WTC11 (cell line): ENCODE data around the gene SP4. TPM values are rescaled to one million over a fixed set of nuclear protein-coding genes. Genes with fewer than 3 reads are reported as not detected.

Experiments
- ATAC-seq: fragments of 200-7000 bp; cut with Tn5 transposase; 2 replicates; pipeline ENCODE4 v1.10.0; 2021; ENCODE audit warnings: mild to moderate bottlenecking, moderate library complexity
- CTCF ChIA-PET: fragments of 300-600 bp; sonication (Branson Sonifier 250); formaldehyde crosslinking; loops from one replicate; lab custom pipeline; 2021; ENCODE audit warnings: antibody characterized with exemption; lab: Charles Lee
- POLR2A ChIA-PET: fragments of 350-600 bp; sonication (Branson Sonifier 250); formaldehyde crosslinking; loops from one replicate; lab custom pipeline; 2021; ENCODE audit warnings: antibody characterized with exemption; lab: Charles Lee
- DNase-seq: peaks from one replicate; pipeline ENCODE4 v3.0.0; 2021; ENCODE audit warnings: low spot score
- H3K27ac Mint-ChIP-seq: 2 replicates; pipeline ENCODE4 v1.8.0; 2021; ENCODE audit warnings: mixed read lengths
- H3K27me3 Mint-ChIP-seq: 2 replicates; pipeline ENCODE4 v1.8.0; 2021; ENCODE audit warnings: low read depth, mild to moderate bottlenecking, moderate library complexity, mixed read lengths
- H3K36me3 Mint-ChIP-seq: 2 replicates; pipeline ENCODE4 v1.8.0; 2021; ENCODE audit warnings: mixed read lengths
- H3K4me1 Mint-ChIP-seq: 2 replicates; pipeline ENCODE4 v1.8.0; 2022; ENCODE audit warnings: mixed read lengths
- H3K4me3 Mint-ChIP-seq: 2 replicates; pipeline ENCODE4 v1.8.0; 2021; ENCODE audit warnings: mild to moderate bottlenecking, moderate library complexity, mixed read lengths
- H3K9me3 Mint-ChIP-seq: 2 replicates; pipeline ENCODE4 v1.8.0; 2021; ENCODE audit warnings: mixed read lengths
- CBFB ChIP-seq: sonication (generic); formaldehyde crosslinking; IDR thresholded peaks from 2 replicates; pipeline ENCODE4 v1.8.1; 2022; ENCODE audit warnings: mild to moderate bottlenecking, low read depth, missing genetic modification reagents
- FOXJ3 ChIP-seq: sonication (generic); formaldehyde crosslinking; IDR thresholded peaks from 2 replicates; pipeline ENCODE4 v1.9.0; 2021; ENCODE audit warnings: missing genetic modification reagents, mild to moderate bottlenecking, borderline replicate concordance
- GTF2I ChIP-seq: fragments of 250-450 bp; sonication (Bioruptor Pico); conservative IDR thresholded peaks from 2 replicates; pipeline ENCODE4 v1.4.0; 2021; ENCODE audit warnings: mild to moderate bottlenecking
- NFE2L1 ChIP-seq: sonication (generic); formaldehyde crosslinking; IDR thresholded peaks from 2 replicates; pipeline ENCODE4 v1.8.1; 2023; ENCODE audit warnings: missing genetic modification reagents
- NFYB ChIP-seq: sonication (generic); formaldehyde crosslinking; conservative IDR thresholded peaks from 2 replicates; pipeline ENCODE4 v1.8.0; 2022; ENCODE audit warnings: low read depth, missing genetic modification reagents
- SMAD3 ChIP-seq: sonication (generic); formaldehyde crosslinking; IDR thresholded peaks from 2 replicates; pipeline ENCODE4 v1.8.0; 2022; ENCODE audit warnings: missing genetic modification reagents, mild to moderate bottlenecking, borderline replicate concordance
- TEAD4 ChIP-seq: sonication (generic); formaldehyde crosslinking; IDR thresholded peaks from 2 replicates; pipeline ENCODE4 v1.8.0; 2022; ENCODE audit warnings: mild to moderate bottlenecking, missing genetic modification reagents
- TP53 ChIP-seq: sonication (generic); formaldehyde crosslinking; IDR thresholded peaks from 2 replicates; pipeline ENCODE4 v1.8.1; 2023; ENCODE audit warnings: mild to moderate bottlenecking, missing genetic modification reagents
- ZNF232 ChIP-seq: sonication (generic); formaldehyde crosslinking; IDR thresholded peaks from 2 replicates; pipeline ENCODE4 v1.8.0; 2022; ENCODE audit warnings: mild to moderate bottlenecking, missing genetic modification reagents
- ZNF317 ChIP-seq: sonication (generic); formaldehyde crosslinking; IDR thresholded peaks from 2 replicates; pipeline ENCODE4 v1.8.1; 2023; ENCODE audit warnings: low read depth, mild to moderate bottlenecking, moderate library complexity, missing genetic modification reagents, borderline replicate concordance
- ZNF396 ChIP-seq: fragments of 250-450 bp; sonication (Bioruptor Pico); IDR thresholded peaks from 2 replicates; pipeline ENCODE4 v1.8.0; 2021; ENCODE audit warnings: mild to moderate bottlenecking, moderate library complexity, borderline replicate concordance
- ZNF416 ChIP-seq: fragments of 250-450 bp; sonication (Bioruptor Pico); IDR thresholded peaks from 2 replicates; pipeline ENCODE4 v1.9.0; 2021; ENCODE audit warnings: mild to moderate bottlenecking, inconsistent platforms
- total RNA-seq: library from RNA; stranded (reverse); gene quantifications from 3 replicates; pipeline ENCODE4 v1.2.3, GENCODE V29; 2021
- TF ChIP-seq, protein P1 (sequence below): sonication (generic); formaldehyde crosslinking; IDR thresholded peaks from 2 replicates; pipeline ENCODE4 v1.8.1; 2022; ENCODE audit warnings: mild to moderate bottlenecking, missing genetic modification reagents, moderate library complexity, borderline replicate concordance
- TF ChIP-seq, protein P2 (sequence below): sonication (generic); formaldehyde crosslinking; IDR thresholded peaks from 2 replicates; pipeline ENCODE4 v1.8.1; 2023; ENCODE audit warnings: mild to moderate bottlenecking, missing genetic modification reagents, moderate library complexity
- TF ChIP-seq, protein P3 (sequence below): sonication (generic); formaldehyde crosslinking; IDR thresholded peaks from 2 replicates; pipeline ENCODE4 v1.8.1; 2023; ENCODE audit warnings: mild to moderate bottlenecking, missing genetic modification reagents
- TF ChIP-seq, protein P4 (sequence below): sonication (generic); formaldehyde crosslinking; IDR thresholded peaks from 2 replicates; pipeline ENCODE4 v1.8.1; 2023; ENCODE audit warnings: mild to moderate bottlenecking, missing genetic modification reagents, borderline replicate concordance
- TF ChIP-seq, protein P5 (sequence below): sonication (generic); formaldehyde crosslinking; IDR thresholded peaks from 2 replicates; pipeline ENCODE4 v1.8.1; 2022; ENCODE audit warnings: low read depth, missing genetic modification reagents, borderline replicate concordance
- TF ChIP-seq, protein P6 (sequence below): sonication (generic); formaldehyde crosslinking; IDR thresholded peaks from 2 replicates; pipeline ENCODE4 v1.8.0; 2022; ENCODE audit warnings: mild to moderate bottlenecking, missing genetic modification reagents
- TF ChIP-seq, protein P7 (sequence below): fragments of 250-450 bp; sonication (Bioruptor Pico); IDR thresholded peaks from 2 replicates; pipeline ENCODE4 v1.9.0; 2021; ENCODE audit warnings: mild to moderate bottlenecking
- TF ChIP-seq, protein P8 (sequence below): fragments of 250-450 bp; sonication (Bioruptor Pico); IDR thresholded peaks from 2 replicates; pipeline ENCODE4 v1.9.0; 2021; ENCODE audit warnings: mild to moderate bottlenecking

The SP4 gene
- total RNA-seq, 1 experiment from 2014 or later, result 23.1 TPM

DNA sequence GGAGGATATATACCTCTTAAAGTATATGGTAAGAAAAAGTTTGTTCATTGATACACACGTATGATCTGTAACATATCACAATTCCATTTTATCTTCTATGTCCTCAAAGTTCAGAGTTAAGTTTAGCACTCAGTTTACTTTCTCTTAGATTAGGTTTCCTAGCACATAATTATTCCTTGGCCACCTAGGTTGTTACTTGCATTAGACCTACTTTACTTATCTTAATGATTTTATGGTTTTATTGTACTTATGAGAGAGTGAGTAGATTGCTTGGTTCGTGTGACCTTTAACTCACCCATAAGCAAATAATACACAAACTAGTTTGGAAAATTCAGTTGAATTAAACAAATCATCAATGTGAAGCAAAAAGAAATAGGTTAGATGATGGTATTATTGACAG lies 33.9 kb upstream of the SP4 start (continued):
- TF ChIP-seq SMAD3, result no peak
- no peak for TF ChIP-seq ZNF416 (CRISPR knock-in tag)
- no peak for TF ChIP-seq TEAD4 (CRISPR knock-in tag)
- TF ChIP-seq, protein P1, sequence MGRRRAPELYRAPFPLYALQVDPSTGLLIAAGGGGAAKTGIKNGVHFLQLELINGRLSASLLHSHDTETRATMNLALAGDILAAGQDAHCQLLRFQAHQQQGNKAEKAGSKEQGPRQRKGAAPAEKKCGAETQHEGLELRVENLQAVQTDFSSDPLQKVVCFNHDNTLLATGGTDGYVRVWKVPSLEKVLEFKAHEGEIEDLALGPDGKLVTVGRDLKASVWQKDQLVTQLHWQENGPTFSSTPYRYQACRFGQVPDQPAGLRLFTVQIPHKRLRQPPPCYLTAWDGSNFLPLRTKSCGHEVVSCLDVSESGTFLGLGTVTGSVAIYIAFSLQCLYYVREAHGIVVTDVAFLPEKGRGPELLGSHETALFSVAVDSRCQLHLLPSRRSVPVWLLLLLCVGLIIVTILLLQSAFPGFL (CRISPR knock-in tag), result no peak

DNA sequence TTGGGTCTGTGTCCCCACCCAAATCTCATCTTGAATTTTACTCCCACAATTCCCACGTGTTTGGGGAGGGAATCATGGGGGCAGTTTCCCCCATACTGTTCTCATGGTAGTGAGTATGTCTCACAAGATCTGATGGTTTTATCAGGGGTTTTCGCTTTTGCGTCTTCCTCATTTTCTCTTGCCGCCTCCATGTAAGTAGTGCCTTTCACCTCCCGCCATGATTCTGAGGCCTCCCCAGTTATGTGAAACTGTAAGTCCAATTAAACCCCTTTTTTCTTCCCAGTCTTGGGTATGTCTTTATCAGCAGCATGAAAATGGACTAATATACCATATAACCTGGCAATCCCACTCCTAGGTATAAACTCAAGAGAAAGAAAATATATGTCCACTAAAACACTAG lies 25.9 kb upstream of the SP4 start:
- TF ChIP-seq, protein P2, sequence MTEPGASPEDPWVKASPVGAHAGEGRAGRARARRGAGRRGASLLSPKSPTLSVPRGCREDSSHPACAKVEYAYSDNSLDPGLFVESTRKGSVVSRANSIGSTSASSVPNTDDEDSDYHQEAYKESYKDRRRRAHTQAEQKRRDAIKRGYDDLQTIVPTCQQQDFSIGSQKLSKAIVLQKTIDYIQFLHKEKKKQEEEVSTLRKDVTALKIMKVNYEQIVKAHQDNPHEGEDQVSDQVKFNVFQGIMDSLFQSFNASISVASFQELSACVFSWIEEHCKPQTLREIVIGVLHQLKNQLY (CRISPR knock-in tag), result no peak
- TF ChIP-seq, protein P3, sequence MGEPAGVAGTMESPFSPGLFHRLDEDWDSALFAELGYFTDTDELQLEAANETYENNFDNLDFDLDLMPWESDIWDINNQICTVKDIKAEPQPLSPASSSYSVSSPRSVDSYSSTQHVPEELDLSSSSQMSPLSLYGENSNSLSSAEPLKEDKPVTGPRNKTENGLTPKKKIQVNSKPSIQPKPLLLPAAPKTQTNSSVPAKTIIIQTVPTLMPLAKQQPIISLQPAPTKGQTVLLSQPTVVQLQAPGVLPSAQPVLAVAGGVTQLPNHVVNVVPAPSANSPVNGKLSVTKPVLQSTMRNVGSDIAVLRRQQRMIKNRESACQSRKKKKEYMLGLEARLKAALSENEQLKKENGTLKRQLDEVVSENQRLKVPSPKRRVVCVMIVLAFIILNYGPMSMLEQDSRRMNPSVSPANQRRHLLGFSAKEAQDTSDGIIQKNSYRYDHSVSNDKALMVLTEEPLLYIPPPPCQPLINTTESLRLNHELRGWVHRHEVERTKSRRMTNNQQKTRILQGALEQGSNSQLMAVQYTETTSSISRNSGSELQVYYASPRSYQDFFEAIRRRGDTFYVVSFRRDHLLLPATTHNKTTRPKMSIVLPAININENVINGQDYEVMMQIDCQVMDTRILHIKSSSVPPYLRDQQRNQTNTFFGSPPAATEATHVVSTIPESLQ (CRISPR knock-in tag), result no peak
- TF ChIP-seq ZNF317 (CRISPR knock-in tag) (no peak), NFE2L1 (CRISPR knock-in tag) (no peak)
- TF ChIP-seq, all 79 proteins: peak for 0
- Mint-ChIP-seq H3K36me3 (peaks cover 11% of the 10 kb centered on the region), H3K9me3 (peaks cover 29% of the 10 kb centered on the region), H3K4me1 (no peaks in the 10 kb centered on the region), H3K27me3 (peaks cover 2% of the 10 kb centered on the region; the same call in 1 of the 2 replicates), H3K4me3 (no peak overlapping the region), H3K27ac (no peak overlapping the region)
- POLR2A ChIA-PET, result no interaction called here
- DNase-seq, result no peak
- CTCF ChIA-PET, result no interaction called here
- no peak for ATAC-seq

DNA sequence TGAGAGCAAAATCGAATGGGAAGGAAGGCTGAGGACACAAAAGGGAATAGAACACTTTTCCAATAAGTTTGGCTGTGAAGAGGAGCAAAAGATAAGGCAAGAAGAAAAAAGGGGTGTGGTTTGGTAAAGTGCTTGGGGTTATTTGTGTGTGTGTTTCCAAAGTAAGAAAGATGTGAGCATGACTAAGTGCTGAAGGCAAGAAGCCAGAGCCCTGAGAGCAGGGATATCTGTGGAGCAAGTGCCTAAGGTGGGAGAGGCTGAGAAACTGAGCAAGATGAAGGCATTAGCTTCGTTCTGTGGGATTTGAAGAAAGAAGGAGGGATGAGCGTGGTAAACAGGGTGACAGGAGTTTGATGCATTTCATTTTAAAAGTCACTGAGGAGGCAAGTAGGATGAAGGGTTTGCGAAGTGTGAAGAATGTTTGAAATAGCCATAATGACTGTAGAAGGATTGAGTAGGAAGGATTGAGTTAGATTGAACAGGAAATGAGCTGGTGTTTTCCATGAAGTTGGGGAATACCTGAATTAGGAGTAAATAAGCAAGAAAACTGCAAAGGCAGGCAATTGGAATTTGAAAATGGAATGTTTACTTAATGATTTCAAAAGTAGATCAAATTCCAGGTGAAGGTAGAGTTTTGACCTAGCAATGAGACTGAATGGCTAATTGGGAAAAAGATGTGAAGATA lies 19.9 kb upstream of the SP4 start:
- CTCF ChIA-PET, result no interaction called here
- TF ChIP-seq, protein P4, sequence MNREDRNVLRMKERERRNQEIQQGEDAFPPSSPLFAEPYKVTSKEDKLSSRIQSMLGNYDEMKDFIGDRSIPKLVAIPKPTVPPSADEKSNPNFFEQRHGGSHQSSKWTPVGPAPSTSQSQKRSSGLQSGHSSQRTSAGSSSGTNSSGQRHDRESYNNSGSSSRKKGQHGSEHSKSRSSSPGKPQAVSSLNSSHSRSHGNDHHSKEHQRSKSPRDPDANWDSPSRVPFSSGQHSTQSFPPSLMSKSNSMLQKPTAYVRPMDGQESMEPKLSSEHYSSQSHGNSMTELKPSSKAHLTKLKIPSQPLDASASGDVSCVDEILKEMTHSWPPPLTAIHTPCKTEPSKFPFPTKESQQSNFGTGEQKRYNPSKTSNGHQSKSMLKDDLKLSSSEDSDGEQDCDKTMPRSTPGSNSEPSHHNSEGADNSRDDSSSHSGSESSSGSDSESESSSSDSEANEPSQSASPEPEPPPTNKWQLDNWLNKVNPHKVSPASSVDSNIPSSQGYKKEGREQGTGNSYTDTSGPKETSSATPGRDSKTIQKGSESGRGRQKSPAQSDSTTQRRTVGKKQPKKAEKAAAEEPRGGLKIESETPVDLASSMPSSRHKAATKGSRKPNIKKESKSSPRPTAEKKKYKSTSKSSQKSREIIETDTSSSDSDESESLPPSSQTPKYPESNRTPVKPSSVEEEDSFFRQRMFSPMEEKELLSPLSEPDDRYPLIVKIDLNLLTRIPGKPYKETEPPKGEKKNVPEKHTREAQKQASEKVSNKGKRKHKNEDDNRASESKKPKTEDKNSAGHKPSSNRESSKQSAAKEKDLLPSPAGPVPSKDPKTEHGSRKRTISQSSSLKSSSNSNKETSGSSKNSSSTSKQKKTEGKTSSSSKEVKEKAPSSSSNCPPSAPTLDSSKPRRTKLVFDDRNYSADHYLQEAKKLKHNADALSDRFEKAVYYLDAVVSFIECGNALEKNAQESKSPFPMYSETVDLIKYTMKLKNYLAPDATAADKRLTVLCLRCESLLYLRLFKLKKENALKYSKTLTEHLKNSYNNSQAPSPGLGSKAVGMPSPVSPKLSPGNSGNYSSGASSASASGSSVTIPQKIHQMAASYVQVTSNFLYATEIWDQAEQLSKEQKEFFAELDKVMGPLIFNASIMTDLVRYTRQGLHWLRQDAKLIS, result no peak
- TF ChIP-seq GTF2I (no peak), NFYB (CRISPR knock-in tag) (no peak), NFE2L1 (CRISPR knock-in tag) (no peak), ZNF396 (CRISPR knock-in tag) (no peak), ZNF232 (CRISPR knock-in tag) (no peak), CBFB (no peak), FOXJ3 (no peak), TP53 (CRISPR knock-in tag) (no peak)
- TF ChIP-seq, protein P5, sequence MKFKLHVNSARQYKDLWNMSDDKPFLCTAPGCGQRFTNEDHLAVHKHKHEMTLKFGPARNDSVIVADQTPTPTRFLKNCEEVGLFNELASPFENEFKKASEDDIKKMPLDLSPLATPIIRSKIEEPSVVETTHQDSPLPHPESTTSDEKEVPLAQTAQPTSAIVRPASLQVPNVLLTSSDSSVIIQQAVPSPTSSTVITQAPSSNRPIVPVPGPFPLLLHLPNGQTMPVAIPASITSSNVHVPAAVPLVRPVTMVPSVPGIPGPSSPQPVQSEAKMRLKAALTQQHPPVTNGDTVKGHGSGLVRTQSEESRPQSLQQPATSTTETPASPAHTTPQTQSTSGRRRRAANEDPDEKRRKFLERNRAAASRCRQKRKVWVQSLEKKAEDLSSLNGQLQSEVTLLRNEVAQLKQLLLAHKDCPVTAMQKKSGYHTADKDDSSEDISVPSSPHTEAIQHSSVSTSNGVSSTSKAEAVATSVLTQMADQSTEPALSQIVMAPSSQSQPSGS (CRISPR knock-in tag), result no peak
- TF ChIP-seq, protein P6, sequence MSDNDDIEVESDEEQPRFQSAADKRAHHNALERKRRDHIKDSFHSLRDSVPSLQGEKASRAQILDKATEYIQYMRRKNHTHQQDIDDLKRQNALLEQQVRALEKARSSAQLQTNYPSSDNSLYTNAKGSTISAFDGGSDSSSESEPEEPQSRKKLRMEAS (CRISPR knock-in tag), result no peak
- TF ChIP-seq, protein P7, sequence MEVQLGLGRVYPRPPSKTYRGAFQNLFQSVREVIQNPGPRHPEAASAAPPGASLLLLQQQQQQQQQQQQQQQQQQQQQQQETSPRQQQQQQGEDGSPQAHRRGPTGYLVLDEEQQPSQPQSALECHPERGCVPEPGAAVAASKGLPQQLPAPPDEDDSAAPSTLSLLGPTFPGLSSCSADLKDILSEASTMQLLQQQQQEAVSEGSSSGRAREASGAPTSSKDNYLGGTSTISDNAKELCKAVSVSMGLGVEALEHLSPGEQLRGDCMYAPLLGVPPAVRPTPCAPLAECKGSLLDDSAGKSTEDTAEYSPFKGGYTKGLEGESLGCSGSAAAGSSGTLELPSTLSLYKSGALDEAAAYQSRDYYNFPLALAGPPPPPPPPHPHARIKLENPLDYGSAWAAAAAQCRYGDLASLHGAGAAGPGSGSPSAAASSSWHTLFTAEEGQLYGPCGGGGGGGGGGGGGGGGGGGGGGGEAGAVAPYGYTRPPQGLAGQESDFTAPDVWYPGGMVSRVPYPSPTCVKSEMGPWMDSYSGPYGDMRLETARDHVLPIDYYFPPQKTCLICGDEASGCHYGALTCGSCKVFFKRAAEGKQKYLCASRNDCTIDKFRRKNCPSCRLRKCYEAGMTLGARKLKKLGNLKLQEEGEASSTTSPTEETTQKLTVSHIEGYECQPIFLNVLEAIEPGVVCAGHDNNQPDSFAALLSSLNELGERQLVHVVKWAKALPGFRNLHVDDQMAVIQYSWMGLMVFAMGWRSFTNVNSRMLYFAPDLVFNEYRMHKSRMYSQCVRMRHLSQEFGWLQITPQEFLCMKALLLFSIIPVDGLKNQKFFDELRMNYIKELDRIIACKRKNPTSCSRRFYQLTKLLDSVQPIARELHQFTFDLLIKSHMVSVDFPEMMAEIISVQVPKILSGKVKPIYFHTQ, result no peak
- TF ChIP-seq, protein P8, sequence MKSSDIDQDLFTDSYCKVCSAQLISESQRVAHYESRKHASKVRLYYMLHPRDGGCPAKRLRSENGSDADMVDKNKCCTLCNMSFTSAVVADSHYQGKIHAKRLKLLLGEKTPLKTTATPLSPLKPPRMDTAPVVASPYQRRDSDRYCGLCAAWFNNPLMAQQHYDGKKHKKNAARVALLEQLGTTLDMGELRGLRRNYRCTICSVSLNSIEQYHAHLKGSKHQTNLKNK (CRISPR knock-in tag), result no peak

More for the DNA sequence above, 19.9 kb upstream of the SP4 start:
- Mint-ChIP-seq H3K4me3 (no peak overlapping the region), H3K4me1 (peaks cover 9% of the 10 kb centered on the region), H3K36me3 (0 out of 2 replicates have a peak, but pooled peaks cover 3% of the 10 kb centered on the region), H3K9me3 (peaks cover 12% of the 10 kb centered on the region), H3K27ac (no peak overlapping the region), H3K27me3 (no peaks in the 10 kb centered on the region; the same call in 1 of the 2 replicates)
- ATAC-seq (no peak), DNase-seq (no peak)
- POLR2A ChIA-PET, result no interaction called here
